ENCODE data around the gene TMEFF2.

Gene TMEFF2

DNA sequence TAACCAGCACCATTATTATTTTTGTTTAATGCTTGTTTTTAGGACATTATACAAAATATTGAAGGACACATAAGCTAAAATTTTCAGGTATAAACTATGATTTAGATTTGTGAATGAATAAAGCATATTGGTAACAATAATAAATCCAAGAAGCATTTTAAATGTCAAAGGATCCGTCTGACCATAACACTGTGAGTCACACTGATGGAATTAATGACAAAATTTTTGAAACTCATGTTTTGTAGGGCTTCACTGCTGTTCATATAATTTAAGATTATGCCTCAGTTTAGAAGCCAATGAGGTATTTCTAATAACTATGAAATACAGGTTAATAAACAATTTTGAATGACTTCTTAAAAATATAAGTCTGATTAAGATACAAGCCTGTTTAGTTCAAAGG lies 124.6 kb downstream of the TMEFF2 start:
- Histone ChIP-seq H3K9me3 (ENCODE audit: control extremely low read depth in 1 of 5, control insufficient read depth in 4 of 5, insufficient read depth in 2 of 5, low read depth in 1 of 5, low read length in 4 of 5) (no peaks in the 10 kb centered on the region), H3K27me3 (replicated peaks in 2 of 5; ENCODE audit: control insufficient read depth in 4 of 5, insufficient read depth in 5 of 5, low read length in 4 of 5) (no peaks in the 10 kb centered on the region), H3K36me3 (ENCODE audit: control insufficient read depth in 4 of 4, insufficient read depth in 4 of 4, low read length in 3 of 4) (no peaks in the 10 kb centered on the region), H3K4me3 (ENCODE audit: control insufficient read depth in 1 of 7, extremely low read depth in 1 of 7, insufficient read depth in 4 of 7, low read depth in 2 of 7, low read length in 6 of 7) (no peak overlapping the region), H3K27ac (ENCODE audit: insufficient read depth in 1 of 2, low read depth in 1 of 2, low read length in 2 of 2, poor library complexity in 1 of 2, severe bottlenecking in 2 of 2) (no peak overlapping the region), H3K4me1 (ENCODE audit: control extremely low read depth in 1 of 4, control insufficient read depth in 4 of 4, insufficient read depth in 4 of 4, low read length in 3 of 4) (peaks cover 15 to 36% (median 24%) of the 10 kb centered on the region in 4 experiments)
- ChIA-PET CTCF (interaction anchor here (1.1 kb wide), 1 partner anchor 9 kb away, joined by 4 read pairs; no protein-coding TSS in a partner anchor), POLR2A (no interaction called here)
- 100% methylated on average over 1 of the region's 1 CpG for WGBS (ENCODE audit: insufficient coverage)
- no peak for DNase-seq

DNA sequence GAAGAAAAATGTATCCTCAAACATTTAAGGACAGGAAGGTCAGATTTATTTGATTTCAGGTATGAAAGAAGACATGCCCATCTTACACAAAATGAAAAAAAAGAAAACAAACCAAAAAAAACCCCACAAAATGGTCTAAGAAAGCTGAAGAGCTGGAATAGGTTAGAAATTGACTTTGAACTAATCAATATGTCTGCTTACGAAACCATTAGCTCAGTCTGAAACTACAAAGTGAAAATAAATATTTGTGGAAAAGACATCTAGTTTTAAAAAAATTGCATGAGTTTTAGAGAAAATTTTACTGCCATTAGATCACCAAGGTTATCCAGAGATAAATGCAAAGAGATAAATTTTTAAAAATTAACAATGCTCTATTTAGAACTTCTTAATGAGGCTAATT lies 125.3 kb downstream of the TMEFF2 start:
- Histone ChIP-seq H3K27ac (ENCODE audit: insufficient read depth in 1 of 2, low read depth in 1 of 2, low read length in 2 of 2, poor library complexity in 1 of 2, severe bottlenecking in 2 of 2) (no peak overlapping the region), H3K9me3 (ENCODE audit: control extremely low read depth in 1 of 5, control insufficient read depth in 4 of 5, insufficient read depth in 2 of 5, low read depth in 1 of 5, low read length in 4 of 5) (no peaks in the 10 kb centered on the region), H3K36me3 (ENCODE audit: control insufficient read depth in 4 of 4, insufficient read depth in 4 of 4, low read length in 3 of 4) (no peaks in the 10 kb centered on the region), H3K27me3 (replicated peaks in 2 of 5; ENCODE audit: control insufficient read depth in 4 of 5, insufficient read depth in 5 of 5, low read length in 4 of 5) (no peaks in the 10 kb centered on the region), H3K4me3 (ENCODE audit: control insufficient read depth in 1 of 7, extremely low read depth in 1 of 7, insufficient read depth in 4 of 7, low read depth in 2 of 7, low read length in 6 of 7) (no peak overlapping the region), H3K4me1 (ENCODE audit: control extremely low read depth in 1 of 4, control insufficient read depth in 4 of 4, insufficient read depth in 4 of 4, low read length in 3 of 4) (peaks cover 15 to 33% (median 22%) of the 10 kb centered on the region in 4 experiments)
- ChIA-PET CTCF (interaction anchor here (0.6 to 1.1 kb wide), 2 partner anchors 9 to 247 kb away, joined by 3 to 4 read pairs; no protein-coding TSS in a partner anchor), POLR2A (no interaction called here)
- WGBS (ENCODE audit: insufficient coverage) = no CpG with 5 or more reads among the region's 1 CpG
- no peak for DNase-seq

DNA sequence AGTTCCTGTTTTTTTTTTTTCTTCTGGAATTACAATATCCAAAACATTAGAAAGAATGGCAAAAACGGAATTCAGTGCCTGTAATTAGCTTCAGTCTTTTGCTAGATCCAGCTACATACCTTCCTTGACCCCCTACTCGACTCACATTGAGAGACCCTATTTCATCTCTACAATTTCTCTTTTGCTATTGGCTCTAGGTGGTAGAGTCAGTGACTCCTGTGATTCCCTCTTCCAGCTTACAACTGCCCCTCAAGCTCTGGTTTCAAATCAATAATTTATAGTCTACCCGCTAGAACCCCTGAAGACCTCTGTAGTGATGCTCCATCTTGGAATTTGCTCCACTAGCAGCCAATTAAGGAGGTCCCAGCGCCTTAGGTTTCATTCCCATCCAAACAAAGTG lies 125.8 kb downstream of the TMEFF2 start:
- Histone ChIP-seq H3K4me3 (ENCODE audit: control insufficient read depth in 1 of 7, extremely low read depth in 1 of 7, insufficient read depth in 4 of 7, low read depth in 2 of 7, low read length in 6 of 7) (no peak overlapping the region), H3K9me3 (ENCODE audit: control extremely low read depth in 1 of 5, control insufficient read depth in 4 of 5, insufficient read depth in 2 of 5, low read depth in 1 of 5, low read length in 4 of 5) (no peaks in the 10 kb centered on the region), H3K36me3 (ENCODE audit: control insufficient read depth in 4 of 4, insufficient read depth in 4 of 4, low read length in 3 of 4) (no peaks in the 10 kb centered on the region), H3K27me3 (replicated peaks in 2 of 5; ENCODE audit: control insufficient read depth in 4 of 5, insufficient read depth in 5 of 5, low read length in 4 of 5) (no peaks in the 10 kb centered on the region), H3K27ac (ENCODE audit: insufficient read depth in 1 of 2, low read depth in 1 of 2, low read length in 2 of 2, poor library complexity in 1 of 2, severe bottlenecking in 2 of 2) (no peak overlapping the region), H3K4me1 (ENCODE audit: control extremely low read depth in 1 of 4, control insufficient read depth in 4 of 4, insufficient read depth in 4 of 4, low read length in 3 of 4) (peaks cover 15 to 30% (median 21%) of the 10 kb centered on the region in 4 experiments)
- no peak for DNase-seq
- ChIA-PET CTCF (interaction anchor here (0.6 to 1.1 kb wide), 2 partner anchors 10 to 248 kb away, joined by 3 to 4 read pairs; no protein-coding TSS in a partner anchor), POLR2A (no interaction called here)
- WGBS (ENCODE audit: insufficient coverage) = 97% methylated on average over 4 of the region's 4 CpGs

DNA sequence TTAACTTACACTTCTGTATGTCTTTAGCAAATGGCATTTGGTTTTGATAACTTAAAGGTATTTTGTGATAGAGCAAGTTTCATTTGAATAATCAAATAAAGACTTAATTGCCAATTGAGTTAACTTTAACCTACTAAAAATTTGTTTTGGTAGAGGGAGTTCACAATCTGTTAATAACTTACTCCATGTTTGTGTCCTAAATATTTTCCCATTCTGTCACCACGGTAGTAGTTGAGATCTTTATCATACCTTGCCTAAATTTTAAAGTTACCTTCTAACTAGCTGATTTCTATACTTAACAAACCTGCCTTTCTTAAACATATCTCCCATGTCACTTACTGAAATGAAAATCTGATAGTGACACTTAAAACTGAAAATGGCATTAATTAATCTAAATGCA lies 127.1 kb downstream of the TMEFF2 start:
- Histone ChIP-seq H3K27me3 (replicated peaks in 2 of 5; ENCODE audit: control insufficient read depth in 4 of 5, insufficient read depth in 5 of 5, low read length in 4 of 5) (no peaks in the 10 kb centered on the region), H3K36me3 (ENCODE audit: control insufficient read depth in 4 of 4, insufficient read depth in 4 of 4, low read length in 3 of 4) (no peaks in the 10 kb centered on the region), H3K4me1 (ENCODE audit: control extremely low read depth in 1 of 4, control insufficient read depth in 4 of 4, insufficient read depth in 4 of 4, low read length in 3 of 4) (peaks cover 6 to 18% (median 16%) of the 10 kb centered on the region in 4 experiments), H3K4me3 (ENCODE audit: control insufficient read depth in 1 of 7, extremely low read depth in 1 of 7, insufficient read depth in 4 of 7, low read depth in 2 of 7, low read length in 6 of 7) (no peak overlapping the region), H3K27ac (ENCODE audit: insufficient read depth in 1 of 2, low read depth in 1 of 2, low read length in 2 of 2, poor library complexity in 1 of 2, severe bottlenecking in 2 of 2) (no peak overlapping the region), H3K9me3 (ENCODE audit: control extremely low read depth in 1 of 5, control insufficient read depth in 4 of 5, insufficient read depth in 2 of 5, low read depth in 1 of 5, low read length in 4 of 5) (no peaks in the 10 kb centered on the region)
- POLR2A ChIA-PET = no interaction called here
- DNase-seq = no peak
- WGBS (ENCODE audit: insufficient coverage) = no CpG with 5 or more reads among the region's 1 CpG
- CTCF ChIA-PET = no interaction called here

DNA sequence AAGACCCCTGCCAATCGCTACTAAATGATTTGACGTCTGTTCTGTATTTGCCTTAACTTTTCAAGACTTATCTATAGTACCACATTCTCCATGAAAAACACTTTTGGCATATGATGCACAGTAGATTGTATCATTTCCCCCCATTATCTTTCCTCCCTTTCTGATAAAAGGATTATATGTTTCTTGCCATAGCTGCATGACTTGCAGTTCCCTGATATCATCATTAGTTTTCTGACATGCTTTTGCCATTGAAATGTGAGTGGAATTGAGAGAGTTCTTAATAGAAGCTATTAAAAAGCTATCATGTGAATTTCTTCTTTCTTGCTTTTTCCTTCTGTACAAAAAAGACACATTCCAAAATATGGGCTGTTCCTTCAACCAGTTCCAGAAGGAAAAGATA lies 130.3 kb downstream of the TMEFF2 start:
- Histone ChIP-seq H3K4me3 (ENCODE audit: control insufficient read depth in 1 of 7, extremely low read depth in 1 of 7, insufficient read depth in 4 of 7, low read depth in 2 of 7, low read length in 6 of 7) (no peak overlapping the region), H3K4me1 (ENCODE audit: control extremely low read depth in 1 of 4, control insufficient read depth in 4 of 4, insufficient read depth in 4 of 4, low read length in 3 of 4) (peaks cover 0 to 3% (median 0%) of the 10 kb centered on the region in 4 experiments), H3K9me3 (ENCODE audit: control extremely low read depth in 1 of 5, control insufficient read depth in 4 of 5, insufficient read depth in 2 of 5, low read depth in 1 of 5, low read length in 4 of 5) (no peaks in the 10 kb centered on the region), H3K36me3 (ENCODE audit: control insufficient read depth in 4 of 4, insufficient read depth in 4 of 4, low read length in 3 of 4) (no peaks in the 10 kb centered on the region), H3K27me3 (replicated peaks in 2 of 5; ENCODE audit: control insufficient read depth in 4 of 5, insufficient read depth in 5 of 5, low read length in 4 of 5) (no peaks in the 10 kb centered on the region), H3K27ac (ENCODE audit: insufficient read depth in 1 of 2, low read depth in 1 of 2, low read length in 2 of 2, poor library complexity in 1 of 2, severe bottlenecking in 2 of 2) (no peak overlapping the region)
- CTCF ChIA-PET = interaction anchor here (2.1 kb wide), 1 partner anchor 98 kb away, joined by 4 read pairs; no protein-coding TSS in a partner anchor
- WGBS (ENCODE audit: insufficient coverage) = 68% methylated on average over 2 of the region's 2 CpGs
- no peak for DNase-seq
- POLR2A ChIA-PET = no interaction called here

DNA sequence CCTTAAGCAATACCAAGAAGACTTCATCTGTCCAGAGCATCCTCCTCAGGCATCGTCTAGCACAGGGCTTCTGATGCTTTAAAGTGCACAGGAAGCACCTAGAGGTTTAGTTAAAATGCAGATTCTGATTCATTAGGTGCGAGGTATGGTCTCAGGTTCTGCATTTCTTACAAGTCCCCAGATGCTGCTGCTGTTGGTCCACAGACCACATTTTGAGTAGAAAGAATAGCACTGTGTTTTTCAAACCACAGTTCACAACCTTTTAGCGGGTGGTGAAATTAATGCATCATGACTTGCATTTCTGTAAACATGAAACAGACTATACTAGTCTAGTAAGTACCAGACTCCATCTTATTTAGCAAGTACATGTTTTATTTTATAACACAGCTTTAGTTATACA lies 134.6 kb downstream of the TMEFF2 start:
- ChIA-PET POLR2A (no interaction called here), CTCF (no interaction called here)
- no peaks in the 10 kb centered on the region for H3K36me3 ChIP-seq (ENCODE audit: control insufficient read depth in 4 of 4, insufficient read depth in 4 of 4, low read length in 3 of 4)
- 13% methylated on average over 2 of the region's 3 CpGs for WGBS (ENCODE audit: insufficient coverage)
- peaks cover 0 to 3% (median 0%) of the 10 kb centered on the region in 4 experiments for H3K4me1 ChIP-seq (ENCODE audit: control extremely low read depth in 1 of 4, control insufficient read depth in 4 of 4, insufficient read depth in 4 of 4, low read length in 3 of 4)
- no peak overlapping the region for H3K4me3 ChIP-seq (ENCODE audit: control insufficient read depth in 1 of 7, extremely low read depth in 1 of 7, insufficient read depth in 4 of 7, low read depth in 2 of 7, low read length in 6 of 7)
- H3K9me3 ChIP-seq (ENCODE audit: control extremely low read depth in 1 of 5, control insufficient read depth in 4 of 5, insufficient read depth in 2 of 5, low read depth in 1 of 5, low read length in 4 of 5) = no peaks in the 10 kb centered on the region
- DNase-seq = peak; percentile 28 to 92 (median 87)
- no peak overlapping the region for H3K27ac ChIP-seq (ENCODE audit: insufficient read depth in 1 of 2, low read depth in 1 of 2, low read length in 2 of 2, poor library complexity in 1 of 2, severe bottlenecking in 2 of 2)
- H3K27me3 ChIP-seq (replicated peaks in 2 of 5; ENCODE audit: control insufficient read depth in 4 of 5, insufficient read depth in 5 of 5, low read length in 4 of 5) = no peaks in the 10 kb centered on the region

DNA sequence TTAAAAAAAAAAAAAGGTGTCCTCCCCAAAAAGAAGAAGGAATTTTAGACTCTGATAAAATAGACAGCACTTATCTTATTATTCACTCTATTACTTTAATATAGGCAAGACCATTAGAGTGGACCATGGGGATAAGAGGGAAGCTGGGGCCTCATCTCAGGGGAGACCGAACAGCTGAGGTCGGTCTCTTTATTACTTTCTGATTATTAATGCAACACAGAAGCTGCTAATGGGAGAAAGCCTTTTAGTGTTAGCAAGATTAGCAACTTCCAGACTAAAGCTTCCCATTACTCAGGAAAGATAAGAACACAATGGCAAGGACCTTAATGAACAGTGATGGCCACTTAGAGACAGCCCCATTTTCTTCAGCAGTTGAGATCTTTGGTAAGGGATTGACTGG lies 135.5 kb downstream of the TMEFF2 start:
- H3K4me1 ChIP-seq (ENCODE audit: control extremely low read depth in 1 of 4, control insufficient read depth in 4 of 4, insufficient read depth in 4 of 4, low read length in 3 of 4) = peaks cover 0 to 3% (median 0%) of the 10 kb centered on the region in 4 experiments
- WGBS (ENCODE audit: insufficient coverage) = no CpG with 5 or more reads among the region's 2 CpGs
- no peak for DNase-seq
- no peak overlapping the region for H3K27ac ChIP-seq (ENCODE audit: insufficient read depth in 1 of 2, low read depth in 1 of 2, low read length in 2 of 2, poor library complexity in 1 of 2, severe bottlenecking in 2 of 2)
- POLR2A ChIA-PET = no interaction called here
- no peaks in the 10 kb centered on the region for H3K36me3 ChIP-seq (ENCODE audit: control insufficient read depth in 4 of 4, insufficient read depth in 4 of 4, low read length in 3 of 4)
- H3K27me3 ChIP-seq (replicated peaks in 2 of 5; ENCODE audit: control insufficient read depth in 4 of 5, insufficient read depth in 5 of 5, low read length in 4 of 5) = no peaks in the 10 kb centered on the region
- CTCF ChIA-PET = no interaction called here
- H3K9me3 ChIP-seq (ENCODE audit: control extremely low read depth in 1 of 5, control insufficient read depth in 4 of 5, insufficient read depth in 2 of 5, low read depth in 1 of 5, low read length in 4 of 5) = no peaks in the 10 kb centered on the region
- H3K4me3 ChIP-seq (ENCODE audit: control insufficient read depth in 1 of 7, extremely low read depth in 1 of 7, insufficient read depth in 4 of 7, low read depth in 2 of 7, low read length in 6 of 7) = no peak overlapping the region

All from common myeloid progenitor, CD34-positive (primary cell).